Mesendoderm (in vitro differentiated cells): Measurements from ENCODE around the gene PRM1. TPM values are rescaled to one million over a fixed set of nuclear protein-coding genes. Genes with fewer than 3 reads are reported as not detected.

ENCODE experiments used
- DNase-seq: peaks from one replicate; pipeline ENCODE4 v3.0.0; 2013
- H2AK5ac ChIP-seq: 2 replicates; pipeline ENCODE4 v1.6.1; 2013; ENCODE audit warnings: low read length, inconsistent platforms
- H2BK120ac ChIP-seq: 2 replicates; pipeline ENCODE4 v1.6.1; 2013; ENCODE audit warnings: low read depth, mild to moderate bottlenecking, low read length, moderate library complexity, mixed read lengths
- H2BK15ac ChIP-seq: replicated peaks from 2 replicates; pipeline ENCODE4 v1.6.1; 2013; ENCODE audit warnings: low read depth, mild to moderate bottlenecking, moderate library complexity
- H2BK5ac ChIP-seq: 2 replicates; pipeline ENCODE4 v1.6.1; 2013; ENCODE audit warnings: low read length, inconsistent platforms
- H3K18ac ChIP-seq: 2 replicates; pipeline ENCODE4 v1.6.1; 2013; ENCODE audit warnings: mild to moderate bottlenecking, low read length, mixed read lengths
- H3K23ac ChIP-seq: one replicate; pipeline ENCODE4 v1.6.1; 2013; ENCODE audit warnings: low read length
- H3K27ac ChIP-seq: 2 replicates; pipeline ENCODE4 v1.5.1; 2013; ENCODE audit warnings: low read depth, mild to moderate bottlenecking, inconsistent platforms, low read length, moderate library complexity
- H3K27me3 ChIP-seq: 2 replicates; pipeline ENCODE4 v1.6.1; 2013; ENCODE audit warnings: low read length, control low read depth, mild to moderate bottlenecking, inconsistent platforms; ENCODE audit not compliant: insufficient read depth, poor library complexity
- H3K36me3 ChIP-seq: 2 replicates; pipeline ENCODE4 v1.6.1; 2013; ENCODE audit warnings: low read length, inconsistent platforms; ENCODE audit not compliant: control insufficient read depth, insufficient read depth
- H3K4ac ChIP-seq: one replicate; pipeline ENCODE4 v1.6.1; 2013; ENCODE audit warnings: low read depth, mild to moderate bottlenecking, low read length, moderate library complexity
- H3K4me1 ChIP-seq: 2 replicates; pipeline ENCODE4 v1.6.1; 2013; ENCODE audit warnings: low read depth, low read length, inconsistent platforms; ENCODE audit not compliant: control insufficient read depth
- H3K4me2 ChIP-seq: 2 replicates; pipeline ENCODE4 v1.6.1; 2013; ENCODE audit warnings: low read length
- H3K4me3 ChIP-seq: 2 replicates; pipeline ENCODE4 v1.5.1; 2013; ENCODE audit warnings: mild to moderate bottlenecking, low read length
- H3K56ac ChIP-seq: one replicate; pipeline ENCODE4 v1.6.1; 2013; ENCODE audit warnings: low read length
- H3K79me1 ChIP-seq: 2 replicates; pipeline ENCODE4 v1.6.1; 2013; ENCODE audit warnings: low read length, inconsistent platforms
- H3K79me2 ChIP-seq: 2 replicates; pipeline ENCODE4 v1.6.1; 2013; ENCODE audit warnings: mild to moderate bottlenecking, low read length; ENCODE audit not compliant: control insufficient read depth, insufficient read depth
- H3K9ac ChIP-seq: 2 replicates; pipeline ENCODE4 v1.6.1; 2013; ENCODE audit warnings: low read length, inconsistent platforms
- H4K5ac ChIP-seq: one replicate; pipeline ENCODE4 v1.6.1; 2013; ENCODE audit warnings: low read length
- H4K8ac ChIP-seq: one replicate; pipeline ENCODE4 v1.6.1; 2013; ENCODE audit warnings: low read depth, mild to moderate bottlenecking, control low read depth, low read length, moderate library complexity
- WGBS: extraction: QIAGEN DNeasy Blood & Tissue Kit; methylation state at CpG from one replicate; pipeline ENCODE4 v1.1.7; 2013; ENCODE audit warnings: low lambda C conversion rate, missing lambda C conversion rate; ENCODE audit not compliant: insufficient coverage; ENCODE audit errors: extremely low coverage; 5-methylcytosine and 5-hydroxymethylcytosine counted together
- polyA plus RNA-seq, 2 experiments: library from polyadenylated mRNA; stranded (reverse); fragments of 200-250 nt; gene quantifications; one replicate each; pipeline ENCODE4 v1.2.3, GENCODE V29; 2013

The PRM1 gene
- polyA plus RNA-seq (2013, experiment 1 of 2), result 1.9 TPM
- polyA plus RNA-seq (2013, experiment 2 of 2), result 2.6 TPM

DNA sequence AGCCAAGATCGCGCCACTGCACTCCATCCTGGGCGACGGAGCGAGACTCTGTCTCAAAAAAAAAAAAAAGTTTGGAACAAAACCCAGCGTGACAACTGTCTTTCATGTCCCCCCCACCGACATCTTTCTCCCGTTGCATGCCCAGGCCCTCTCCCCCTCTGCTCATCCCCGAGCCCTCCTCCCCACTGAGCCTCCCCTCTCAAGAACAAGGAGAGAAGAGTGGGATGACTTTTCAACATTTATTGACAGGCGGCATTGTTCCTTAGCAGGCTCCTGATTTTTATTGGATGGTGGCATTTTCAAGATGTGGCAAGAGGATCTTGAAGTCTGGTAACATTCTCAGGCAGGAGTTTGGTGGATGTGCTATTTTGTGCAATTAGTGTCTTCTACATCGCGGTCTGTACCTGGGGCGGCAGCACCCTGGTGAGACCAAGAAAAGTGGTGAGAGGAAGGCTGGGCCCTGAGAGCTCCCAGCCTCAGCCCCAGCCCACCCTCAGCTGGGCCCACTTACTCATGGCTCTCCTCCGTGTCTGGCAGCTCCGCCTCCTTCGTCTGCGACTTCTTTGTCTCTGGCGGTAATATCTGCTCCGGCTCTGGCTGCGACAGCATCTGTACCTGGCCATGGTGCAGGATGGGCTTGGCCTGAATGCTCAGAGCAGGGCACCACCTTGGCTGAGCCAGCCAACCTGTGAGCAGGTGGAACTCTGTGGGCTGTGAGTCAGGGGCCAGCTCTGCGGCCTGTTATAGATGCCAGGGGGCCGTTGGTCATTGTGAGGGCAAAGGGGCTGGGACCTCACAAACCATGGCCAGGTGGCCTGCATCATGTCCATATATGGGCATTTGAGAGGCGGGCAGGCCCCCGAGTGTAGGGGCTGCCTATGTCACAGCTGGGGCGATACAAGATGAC lies at the start of gene PRM1:
Gene PRM1, minus strand, starts transcription at position 715 of the 907 bp plus-strand sequence. Its CDS starts 92 bp downstream, at position 623.
- H3K4ac ChIP-seq, result no peak within 1 kb of the TSS
- H3K4me1 ChIP-seq, result no peaks in the 10 kb centered on the region

DNA sequence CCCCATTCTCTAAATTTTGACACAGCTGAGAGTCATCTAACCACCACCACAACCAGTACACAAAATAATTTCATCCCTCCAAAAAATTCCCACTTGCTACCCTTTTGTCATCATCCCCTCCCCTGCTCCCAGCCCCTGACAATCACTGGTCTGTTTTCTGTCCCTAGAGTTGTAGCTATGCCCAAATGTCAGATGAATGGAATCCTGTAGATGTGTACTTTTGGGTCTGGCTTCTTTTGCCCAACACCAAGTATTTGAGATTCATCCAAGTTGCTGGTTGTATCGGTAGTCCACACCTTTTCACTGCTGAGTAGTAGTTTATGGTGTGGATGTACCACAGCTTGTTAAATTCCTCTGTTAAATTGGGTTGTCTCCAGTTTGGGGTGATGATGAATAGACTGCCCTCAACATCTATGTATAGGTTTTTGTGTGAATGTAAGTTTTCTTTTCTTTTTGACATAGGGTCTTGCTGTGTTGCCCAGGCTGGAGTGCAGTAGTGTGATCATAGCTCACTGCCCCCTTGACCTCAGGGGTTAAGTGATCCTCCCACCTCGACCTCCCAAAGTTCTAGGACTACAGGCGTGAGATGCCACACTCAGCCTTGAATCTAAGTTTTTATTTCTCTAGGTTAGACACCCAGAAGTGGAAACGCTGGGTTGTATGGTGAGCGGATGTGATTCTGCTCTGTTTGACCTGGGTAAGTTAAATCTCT lies 49.6 kb upstream of the PRM1 start:
- Histone ChIP-seq H4K8ac (no peak overlapping the region), H2BK120ac (peak overlapping the region; percentile 46), H3K4ac (no peak overlapping the region), H2BK5ac (peak overlapping the region; percentile 3), H3K27me3 (no peaks in the 10 kb centered on the region), H3K4me3 (no peak overlapping the region), H3K9ac (no peak overlapping the region), H2BK15ac (no peak overlapping the region), H3K4me2 (no peak overlapping the region), H3K36me3 (no peaks in the 10 kb centered on the region), H3K23ac (no peak overlapping the region), H3K56ac (peak overlapping the region; percentile 1), H3K79me2 (no peaks in the 10 kb centered on the region), H2AK5ac (no peak overlapping the region), H3K4me1 (peaks cover 2% of the 10 kb centered on the region), H4K5ac (no peak overlapping the region), H3K18ac (peak overlapping the region; percentile 29), H3K27ac (no peak overlapping the region), H3K79me1 (no peaks in the 10 kb centered on the region)
- no peak for DNase-seq
- no CpG with 5 or more reads among the region's 5 CpGs for WGBS

More for the DNA sequence above, at the start of gene PRM1:
- Histone ChIP-seq H3K9ac (no peak within 1 kb of the TSS), H3K27ac (no peak within 1 kb of the TSS), H3K23ac (no peak within 1 kb of the TSS), H3K4me3 (no peak within 1 kb of the TSS), H2BK15ac (no peak within 1 kb of the TSS), H3K79me2 (no peaks in the 10 kb centered on the region), H3K27me3 (no peaks in the 10 kb centered on the region), H2AK5ac (no peak within 1 kb of the TSS), H2BK5ac (no peak within 1 kb of the TSS), H4K8ac (no peak within 1 kb of the TSS), H3K4me2 (no peak within 1 kb of the TSS), H3K36me3 (no peaks in the 10 kb centered on the region), H2BK120ac (no peak within 1 kb of the TSS), H3K79me1 (no peaks in the 10 kb centered on the region), H4K5ac (no peak within 1 kb of the TSS), H3K56ac (no peak within 1 kb of the TSS), H3K18ac (no peak within 1 kb of the TSS)
- WGBS, result no CpG with 5 or more reads among the region's 25 CpGs
- no peak for DNase-seq

DNA sequence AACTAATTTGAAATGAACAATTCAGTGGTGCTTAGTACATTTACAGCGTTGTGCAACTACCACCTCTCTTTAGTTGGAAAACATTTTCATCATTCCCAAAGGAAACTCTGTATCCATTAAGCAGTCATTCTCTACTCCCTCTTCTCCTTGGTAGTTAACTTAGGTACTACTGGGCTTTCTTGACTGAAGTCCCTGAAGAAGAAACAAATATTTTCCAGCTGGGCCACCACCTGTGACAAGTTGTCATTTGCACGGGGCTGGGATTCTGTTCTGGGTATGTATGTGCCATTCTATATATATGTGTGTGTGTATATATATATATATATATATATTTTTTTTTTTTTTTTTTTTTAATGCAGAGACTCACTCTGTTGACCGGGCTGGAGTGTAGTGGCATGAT lies 48.8 kb upstream of the PRM1 start:
- Histone ChIP-seq H3K79me2 (no peaks in the 10 kb centered on the region), H3K4me1 (peaks cover 2% of the 10 kb centered on the region), H2BK5ac (peak overlapping the region; percentile 20), H2AK5ac (no peak overlapping the region), H3K4ac (no peak overlapping the region), H3K79me1 (no peaks in the 10 kb centered on the region), H3K4me2 (no peak overlapping the region), H4K5ac (no peak overlapping the region), H2BK15ac (no peak overlapping the region), H3K23ac (no peak overlapping the region), H2BK120ac (peak overlapping the region; percentile 56), H4K8ac (no peak overlapping the region), H3K27me3 (no peaks in the 10 kb centered on the region), H3K27ac (no peak overlapping the region), H3K9ac (no peak overlapping the region), H3K18ac (no peak overlapping the region), H3K56ac (peak overlapping the region; percentile 38), H3K36me3 (no peaks in the 10 kb centered on the region), H3K4me3 (no peak overlapping the region)
- no CpG with 5 or more reads among the region's 3 CpGs for WGBS
- DNase-seq, result no peak

DNA sequence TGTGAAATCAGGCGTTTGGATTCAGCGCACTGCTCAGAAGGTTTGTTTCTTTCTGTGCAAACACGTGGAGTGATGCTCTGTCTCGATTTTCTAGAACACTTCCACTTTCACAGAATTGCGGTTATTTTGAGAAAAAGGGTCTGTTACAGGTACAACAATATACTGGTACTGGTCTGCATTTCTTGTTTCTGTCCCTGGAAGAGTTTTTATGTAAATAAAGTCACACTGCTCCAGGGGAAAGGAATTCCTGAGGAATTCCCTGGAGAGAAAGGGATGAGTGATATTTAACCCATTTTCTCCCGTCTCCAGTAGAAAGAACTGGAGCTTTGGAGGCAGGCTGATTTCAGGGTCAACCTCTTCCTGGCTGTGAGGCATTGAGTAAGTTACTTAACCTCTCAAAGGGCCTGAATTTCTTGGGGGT lies 48.0 kb upstream of the PRM1 start:
- H2AK5ac ChIP-seq, result peak overlapping the region; percentile 50
- H3K56ac ChIP-seq, result peak overlapping the region; percentile 86
- H2BK15ac ChIP-seq, result peak overlapping the region; percentile 80
- peak overlapping the region; percentile 81 for H3K4ac ChIP-seq
- peak overlapping the region; percentile 64 for H3K9ac ChIP-seq
- no peak overlapping the region for H4K5ac ChIP-seq
- peak; percentile 94 for DNase-seq
- H3K27ac ChIP-seq, result peak overlapping the region; percentile 98
- peak overlapping the region; percentile 91 for H2BK5ac ChIP-seq
- no peaks in the 10 kb centered on the region for H3K79me2 ChIP-seq
- H2BK120ac ChIP-seq, result peak overlapping the region; percentile 95
- H4K8ac ChIP-seq, result peak overlapping the region; percentile 29
- peak overlapping the region; percentile 52 for H3K4me2 ChIP-seq
- no peaks in the 10 kb centered on the region for H3K27me3 ChIP-seq
- H3K79me1 ChIP-seq, result no peaks in the 10 kb centered on the region
- no peak overlapping the region for H3K4me3 ChIP-seq
- H3K18ac ChIP-seq, result peak overlapping the region; percentile 89
- H3K23ac ChIP-seq, result no peak overlapping the region
- H3K4me1 ChIP-seq, result peaks cover 2% of the 10 kb centered on the region
- WGBS, result no CpG with 5 or more reads among the region's 6 CpGs
- H3K36me3 ChIP-seq, result no peaks in the 10 kb centered on the region

DNA sequence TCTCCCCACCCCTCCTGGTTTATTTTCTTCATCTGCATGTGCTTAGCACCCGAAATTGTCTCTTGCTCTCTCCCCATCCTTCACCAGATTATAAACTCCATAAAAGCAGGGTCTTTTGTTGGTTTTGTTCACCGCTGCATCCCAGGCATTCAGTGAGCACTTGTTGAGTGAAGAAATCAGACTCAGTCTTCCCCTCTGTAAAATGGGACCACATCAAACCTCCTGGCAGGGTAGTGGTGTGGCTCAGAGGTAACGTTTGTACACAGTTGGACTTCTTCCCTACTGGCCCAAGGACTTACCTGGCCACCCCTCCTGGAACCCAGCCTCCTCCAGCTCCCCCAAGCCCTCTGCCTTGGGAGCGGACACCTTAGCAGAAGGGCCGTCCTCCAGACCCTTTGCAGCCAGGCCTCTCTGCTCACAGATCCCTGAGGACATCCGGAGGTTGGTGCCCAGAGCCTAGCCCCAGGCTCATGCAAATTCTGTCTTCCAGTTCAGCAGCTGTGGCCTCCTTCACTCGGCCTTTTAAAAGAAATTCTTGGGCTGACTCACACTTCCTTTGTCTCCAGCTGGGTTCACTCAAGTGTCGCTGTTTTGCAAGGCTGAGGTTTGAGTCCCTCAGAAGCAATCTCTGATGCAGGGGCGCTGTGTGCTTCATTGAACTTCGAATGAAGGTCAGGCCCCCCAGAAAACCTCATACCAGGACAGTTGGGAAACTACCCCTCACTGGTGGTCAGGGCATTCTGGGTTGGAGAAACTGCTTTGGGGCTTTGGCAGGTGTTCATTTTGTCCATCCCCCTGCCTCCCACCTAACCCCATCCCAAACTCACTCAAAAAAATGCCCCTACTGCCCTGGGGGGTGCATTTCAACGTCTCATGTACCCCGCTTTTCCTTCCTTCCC lies 47.3 kb upstream of the PRM1 start:
- H3K4me1 ChIP-seq, result peaks cover 2% of the 10 kb centered on the region
- no CpG with 5 or more reads among the region's 12 CpGs for WGBS

More for the DNA sequence above, 47.3 kb upstream of the PRM1 start:
- H3K79me2 ChIP-seq, result no peaks in the 10 kb centered on the region
- H2BK5ac ChIP-seq, result peak overlapping the region; percentile 91
- H3K27me3 ChIP-seq, result no peaks in the 10 kb centered on the region
- H3K4ac ChIP-seq, result peak overlapping the region; percentile 91
- H3K4me3 ChIP-seq, result no peak overlapping the region
- no peak overlapping the region for H3K23ac ChIP-seq
- H3K4me2 ChIP-seq, result peak overlapping the region; percentile 52
- H2BK120ac ChIP-seq, result peak overlapping the region; percentile 95
- no peak overlapping the region for H4K5ac ChIP-seq
- peak overlapping the region; percentile 64 for H3K9ac ChIP-seq
- peak overlapping the region; percentile 29 for H4K8ac ChIP-seq
- H2BK15ac ChIP-seq, result peak overlapping the region; percentile 80
- H3K56ac ChIP-seq, result peak overlapping the region; percentile 86
- no peaks in the 10 kb centered on the region for H3K36me3 ChIP-seq
- H3K18ac ChIP-seq, result peak overlapping the region; percentile 89
- H2AK5ac ChIP-seq, result peak overlapping the region; percentile 85
- peak; percentile 99 for DNase-seq
- H3K27ac ChIP-seq, result peak overlapping the region; percentile 98
- H3K79me1 ChIP-seq, result no peaks in the 10 kb centered on the region
